Brain pericyte (primary cell): ENCODE data around the gene NUP42.
A peak's percentile ranks its signal among the peaks of the same experiment; 100 is the strongest.
"Not testable (repeated sequence)": the region's sequence is repeated elsewhere in the genome, so short reads cannot be mapped to it uniquely, and the experiment has no call there.

ENCODE experiments used
- DNase-seq: peaks from one replicate; pipeline ENCODE4 v3.0.0-alpha.2; 2012; ENCODE audit warnings: low read depth, low spot score

NUP42 gene

DNA sequence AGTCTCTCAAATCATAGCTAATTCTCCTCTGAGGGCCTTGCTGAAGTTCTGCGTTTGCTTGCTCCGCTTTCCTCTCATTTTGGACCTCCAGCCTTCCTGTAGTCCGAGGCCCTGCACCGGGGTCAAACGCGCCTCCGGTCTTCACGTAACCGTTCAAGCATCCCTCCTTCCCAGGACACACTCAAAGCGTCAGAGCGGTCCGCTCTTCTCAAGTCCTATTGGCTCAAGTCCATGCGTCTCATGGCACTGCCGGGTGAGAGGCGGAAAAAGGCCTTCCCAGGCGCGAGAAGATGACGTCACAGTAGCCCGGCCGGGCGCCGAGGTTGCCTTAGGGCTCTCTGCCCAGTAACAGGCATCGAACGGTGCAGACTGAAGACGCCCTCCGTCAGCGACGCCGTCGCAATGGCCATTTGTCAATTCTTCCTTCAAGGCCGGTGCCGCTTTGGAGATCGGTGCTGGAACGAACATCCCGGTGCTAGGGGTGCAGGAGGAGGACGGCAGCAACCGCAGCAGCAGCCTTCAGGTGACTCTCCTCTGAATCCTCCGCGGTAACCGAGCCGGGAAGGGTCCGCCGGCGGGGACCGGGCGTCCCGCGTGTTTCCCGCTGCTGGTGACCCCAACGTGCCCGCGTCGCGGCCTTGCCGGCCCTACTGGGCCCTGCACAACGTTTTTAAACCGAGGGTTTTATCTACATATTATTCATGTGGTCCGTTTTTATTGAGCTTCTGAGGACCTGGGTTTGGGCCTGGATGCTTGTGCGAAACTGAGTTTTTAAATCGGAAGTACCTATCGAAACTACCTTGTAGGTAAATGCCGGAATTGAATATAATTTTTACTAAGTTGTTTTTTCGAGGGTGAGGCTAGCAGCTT is at the start of gene NUP42:
Gene NUP42 (plus strand): TSS at position 365 of the 870 bp plus-strand sequence. CDS start 38 bp downstream, at position 403.
- DNase-seq = peak; percentile 96

- DNase-seq = no peak
These were observed 48.1 kb upstream of the NUP42 start for GRCh38 chr7:23133797-23134196.

- DNase-seq = no peak
These were observed 46.1 kb upstream of the NUP42 start for GRCh38 chr7:23135755-23136154.

GRCh38 chr7:23136216-23136615 is 45.6 kb upstream of the NUP42 start:
- DNase-seq = no peak

GRCh38 chr7:23157679-23158078 is 24.2 kb upstream of the NUP42 start:
- no peak for DNase-seq

- DNase-seq = no peak
These were observed 23.3 kb upstream of the NUP42 start for GRCh38 chr7:23158546-23158945.

GRCh38 chr7:23161482-23161881 is 20.4 kb upstream of the NUP42 start:
- DNase-seq = no peak

DNA sequence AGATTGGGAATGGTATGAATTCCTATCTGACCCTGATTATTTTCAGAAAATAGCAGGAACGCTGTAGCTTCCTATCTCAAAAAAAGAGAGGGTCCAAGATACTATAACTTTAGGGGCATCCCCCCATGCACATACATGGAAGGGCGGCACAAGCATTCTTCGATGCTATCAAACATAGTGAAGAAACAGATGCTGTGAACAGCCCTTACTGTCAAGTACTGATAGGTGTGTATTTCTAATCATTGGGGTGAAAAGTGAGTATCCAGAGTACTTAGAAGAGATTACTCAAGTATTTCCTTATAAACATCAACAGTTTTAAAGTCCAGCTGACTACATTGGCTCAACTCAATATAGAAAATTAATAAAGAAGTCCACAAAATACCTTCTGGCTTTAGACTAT is 17.0 kb upstream of the NUP42 start:
- no peak for DNase-seq

- no peak for DNase-seq
These were observed 16.5 kb upstream of the NUP42 start for GRCh38 chr7:23165316-23165715.

- DNase-seq = no peak
These were observed 14.2 kb upstream of the NUP42 start for GRCh38 chr7:23167691-23168090.

GRCh38 chr7:23168111-23168885 is 13.6 kb upstream of the NUP42 start:
- DNase-seq = no peak

GRCh38 chr7:23175938-23176337 is 5.9 kb upstream of the NUP42 start:
- DNase-seq = no peak

DNA sequence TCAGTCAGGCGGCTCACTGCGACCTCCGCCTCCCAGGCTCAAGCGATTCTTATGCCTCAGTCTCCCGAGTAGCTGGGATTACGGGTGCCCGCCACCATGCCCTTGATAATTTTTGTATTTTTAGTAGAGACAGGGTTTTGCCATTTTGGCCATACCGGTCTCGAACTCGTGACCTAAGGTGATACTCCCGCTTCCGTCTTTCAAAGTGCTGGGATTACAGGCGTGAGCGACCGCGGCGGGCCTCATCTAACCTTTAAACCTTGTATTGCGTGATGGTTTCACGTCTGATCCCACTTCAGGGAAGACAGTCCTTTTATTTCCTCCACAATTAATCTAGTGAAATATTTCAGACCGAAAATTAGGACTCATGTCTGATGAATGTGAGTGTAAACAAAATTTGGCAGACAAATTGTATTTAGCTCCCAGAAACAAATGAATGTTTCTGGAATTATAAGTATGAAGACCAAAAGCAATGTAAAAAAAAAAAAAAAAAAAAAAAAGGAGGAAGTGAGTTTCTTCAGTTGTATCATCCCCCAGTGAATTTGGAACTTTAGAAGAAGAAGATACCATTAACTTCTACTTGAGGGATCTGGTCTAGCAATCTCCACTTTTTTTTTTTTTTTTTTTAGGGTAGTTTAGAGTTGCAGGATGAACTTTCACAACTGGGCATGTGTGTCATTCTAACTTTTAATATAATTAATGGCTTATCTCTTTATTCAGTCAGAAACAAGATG is 1.6 kb downstream of the NUP42 start:
- no peak for DNase-seq

- no peak for DNase-seq
These were observed 2.4 kb downstream of the NUP42 start for GRCh38 chr7:23184291-23184690.

DNA sequence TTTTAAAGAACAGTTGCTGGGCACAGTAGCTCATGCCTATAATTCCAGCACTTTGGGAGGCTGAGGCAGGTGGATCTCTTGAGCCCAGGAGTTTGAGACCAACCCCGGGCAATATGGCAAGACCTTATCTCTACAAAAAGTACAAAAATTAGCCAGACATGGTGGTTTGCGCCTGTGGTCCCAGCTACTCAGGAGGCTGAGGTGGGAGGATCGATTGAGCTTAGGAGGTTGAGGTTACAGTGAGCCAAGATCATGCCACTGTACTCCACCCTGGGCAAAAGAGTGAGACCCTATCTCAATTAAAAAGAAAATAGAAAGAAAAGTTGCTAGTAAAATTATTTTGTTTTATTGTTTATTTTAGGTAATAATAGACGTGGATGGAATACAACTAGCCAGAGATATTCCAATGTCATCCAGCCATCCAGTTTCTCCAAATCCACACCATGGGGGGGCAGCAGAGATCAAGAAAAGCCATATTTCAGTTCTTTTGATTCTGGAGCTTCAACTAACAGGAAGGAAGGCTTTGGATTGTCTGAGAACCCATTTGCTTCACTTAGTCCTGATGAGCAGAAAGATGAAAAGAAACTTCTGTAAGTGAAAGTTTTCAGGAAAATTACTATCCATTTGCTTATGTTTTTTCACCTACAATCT is 3.0 kb downstream of the NUP42 start:
- DNase-seq = no peak

- DNase-seq = no peak
These were observed 4.1 kb downstream of the NUP42 start for GRCh38 chr7:23185980-23186379.

DNA sequence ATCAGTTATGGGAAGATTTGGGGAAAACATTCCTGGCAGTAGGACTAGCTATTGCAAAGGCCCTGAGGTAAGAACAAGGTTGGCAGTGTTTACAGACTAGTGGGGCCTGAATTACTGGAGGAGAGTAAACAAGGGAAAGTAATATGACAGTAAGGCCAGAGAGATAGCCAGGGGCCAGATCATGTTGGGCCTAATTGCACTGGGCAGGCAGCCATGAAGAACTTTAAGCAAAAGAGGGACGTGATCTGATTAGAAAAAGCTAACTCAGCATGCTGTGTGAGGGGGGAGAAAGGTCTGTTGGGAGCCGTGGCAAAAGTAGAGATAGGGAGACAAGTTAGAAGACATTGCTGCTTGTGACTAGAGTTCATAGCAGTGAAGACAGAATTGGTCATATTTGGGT is 9.2 kb downstream of the NUP42 start:
- DNase-seq = no peak

- DNase-seq = not testable (repeated sequence)
These were observed 11.9 kb downstream of the NUP42 start for GRCh38 chr7:23193650-23194227.

DNA sequence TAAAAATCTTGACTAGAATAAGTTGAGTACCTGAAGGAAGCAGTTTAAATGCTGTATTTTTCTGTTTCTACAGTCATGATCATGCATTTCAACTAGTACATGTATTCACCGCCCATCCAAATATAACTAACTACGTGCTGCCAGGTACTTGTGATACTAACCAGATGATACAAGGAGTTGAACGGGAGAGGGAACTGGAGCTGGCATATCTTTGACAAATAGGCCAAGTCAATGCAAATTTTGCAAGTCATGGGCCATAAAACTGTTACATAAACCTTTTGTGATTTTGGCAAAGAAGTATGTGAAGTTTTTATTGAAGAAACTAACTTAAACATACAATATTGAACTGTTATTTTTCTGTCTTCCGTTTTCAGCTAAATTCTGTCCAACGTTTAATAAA is 14.5 kb downstream of the NUP42 start:
- DNase-seq = no peak

- DNase-seq = not testable (repeated sequence)
These were observed 15.9 kb downstream of the NUP42 start for GRCh38 chr7:23197745-23198144.

- DNase-seq = no peak
These were observed 18.5 kb downstream of the NUP42 start for GRCh38 chr7:23200331-23200730.
